ENCODE results near the gene ADAMTS10. TPM values are rescaled to one million over a fixed set of nuclear protein-coding genes. Genes with fewer than 3 reads are reported as not detected.

Gene ADAMTS10
- total and polyA plus RNA-seq, 2 of the 8 experiments (the other 6 are each of a cell fraction or from before 2014, with no cell fraction given), result 6.9 to 17.4 TPM

- no peak overlapping the region for H2AFZ ChIP-seq (ENCODE audit: low read length)
- H3K4me3 ChIP-seq (ENCODE audit: extremely low read depth in 1 of 4, insufficient read depth in 2 of 4, low read depth in 3 of 4, low read length in 4 of 4), result no peak overlapping the region
- peaks cover 2 to 10% (median 8%) of the 10 kb centered on the region in 4 experiments; a peak in 6 of 7 replicates for H3K4me1 ChIP-seq (replicated peaks in 1 of 4; ENCODE audit: control insufficient read depth in 3 of 4, insufficient read depth in 4 of 4, low read length in 3 of 4)
- no peak overlapping the region for H2BK15ac ChIP-seq (ENCODE audit: low read length)
- no peaks in the 10 kb centered on the region; a peak in 1 of 4 replicates for H3K9me3 ChIP-seq (ENCODE audit: insufficient read depth in 2 of 2, low read depth in 1 of 2, low read length in 1 of 2)
- H3K4me2 ChIP-seq (ENCODE audit: insufficient read depth in 1 of 2, low read depth in 2 of 2, low read length in 2 of 2), result no peak overlapping the region
- no peaks in the 10 kb centered on the region for H3K27me3 ChIP-seq (replicated peaks in 1 of 4; ENCODE audit: control insufficient read depth in 3 of 4, extremely low read depth in 1 of 4, insufficient read depth in 3 of 4, low read length in 3 of 4)
- no peak overlapping the region for H4K91ac ChIP-seq (replicated peaks; ENCODE audit: insufficient read length, low read length)
- H3K36me3 ChIP-seq (ENCODE audit: control insufficient read depth in 2 of 4, insufficient read depth in 4 of 4, low read length in 3 of 4), result no peaks in the 10 kb centered on the region
- H4K5ac ChIP-seq (ENCODE audit: insufficient read length, low read depth, low read length), result no peak overlapping the region
- H2AK5ac ChIP-seq (ENCODE audit: low read depth, low read length), result no peak overlapping the region
- no peaks in the 10 kb centered on the region for H3K23me2 ChIP-seq (ENCODE audit: low read depth, low read length)
- no peak overlapping the region for H2BK12ac ChIP-seq (ENCODE audit: low read depth, low read length)
- H4K8ac ChIP-seq (ENCODE audit: extremely low read depth, insufficient read depth, low read length), result no peak overlapping the region
- H3K14ac ChIP-seq (ENCODE audit: insufficient read length), result no peak overlapping the region
- no peak overlapping the region for H2BK5ac ChIP-seq (ENCODE audit: low read depth, low read length)
- H3K18ac ChIP-seq (ENCODE audit: extremely low read depth, low read length), result peak overlapping the region; percentile 6; the same call in 1 of the 2 replicates
- ChIA-PET POLR2A (ENCODE audit: partially characterized antibody) (no interaction called here), CTCF (ENCODE audit: partially characterized antibody) (interaction anchor here (2.3 kb wide), 1 partner anchor 13 kb away, joined by 10 read pairs; no protein-coding TSS in a partner anchor)
- H3K56ac ChIP-seq (replicated peaks; ENCODE audit: insufficient read length, low read depth, low read length), result no peak overlapping the region
- WGBS, 2 experiments (ENCODE audit: extremely low coverage in 1 of 2, insufficient coverage in 1 of 2, insufficient read length in 1 of 2, insufficient replicate concordance in 2 of 2, low coverage in 1 of 2, low lambda C conversion rate in 2 of 2, missing lambda C conversion rate in 1 of 2), result 87% methylated on average over 2 of the region's 2 CpGs; no CpG with 5 or more reads in 1 of the 2 experiments
- H3K4ac ChIP-seq (replicated peaks; ENCODE audit: insufficient read length, low read depth, low read length), result no peak overlapping the region
- no peaks in the 10 kb centered on the region for H3K79me2 ChIP-seq (ENCODE audit: control insufficient read depth in 1 of 2, insufficient read depth in 2 of 2, low read length in 2 of 2)
- H4K20me1 ChIP-seq (replicated peaks in 1 of 2; ENCODE audit: control insufficient read depth in 1 of 2, insufficient read depth in 2 of 2, low read length in 2 of 2), result no peaks in the 10 kb centered on the region
- no peak overlapping the region for H2BK120ac ChIP-seq (replicated peaks; ENCODE audit: low read depth, low read length)
- H3K9ac ChIP-seq (replicated peaks in 1 of 4; ENCODE audit: extremely low read depth in 1 of 4, low read depth in 3 of 4, low read length in 3 of 4), result no peak overlapping the region
- H3K79me1 ChIP-seq (ENCODE audit: low read depth, low read length), result no peaks in the 10 kb centered on the region
- DNase-seq (ENCODE audit: low read depth in 1 of 2, low spot score in 2 of 2) (no peak), FAIRE-seq (no peak)
- no peak overlapping the region for H3K27ac ChIP-seq (ENCODE audit: low read depth, low read length)
- no peak overlapping the region for H2BK20ac ChIP-seq (ENCODE audit: low read length)
- H3K23ac ChIP-seq (ENCODE audit: insufficient read length), result no peak overlapping the region
- TF ChIP-seq MAFK (IDR thresholded peaks at IDR 0.05; ENCODE audit: low read depth, low read length), result no peak
- TF ChIP-seq PHF8 (conservative IDR thresholded peaks at IDR 0.05; ENCODE audit: low read depth, low read length), result no peak
- TF ChIP-seq JUN (IDR thresholded peaks at IDR 0.05; ENCODE audit: low read depth, low read length), result no peak
- no peak for TF ChIP-seq EGR1 (IDR thresholded peaks at IDR 0.05; ENCODE audit: borderline replicate concordance, low read depth, low read length)
- no peak for TF ChIP-seq BACH1 (IDR thresholded peaks at IDR 0.05; ENCODE audit: low read length)
- no peak for TF ChIP-seq EP300 (IDR thresholded peaks at IDR 0.05; ENCODE audit: borderline replicate concordance in 1 of 2, low read depth in 2 of 2, low read length in 2 of 2)
- no peak for TF ChIP-seq KDM1A (IDR thresholded peaks at IDR 0.05; ENCODE audit: borderline replicate concordance, low read length)
- no peak for TF ChIP-seq TAF7 (optimal IDR thresholded peaks at IDR 0.05; ENCODE audit: borderline replicate concordance, low read depth, low read length)
- no peak for TF ChIP-seq CBX8 (IDR thresholded peaks at IDR 0.05; ENCODE audit: borderline replicate concordance, low read depth, low read length)
Observed at GRCh38 chr19:8629184-8629583, 18.7 kb upstream of the ADAMTS10 start.
